IMR-90 (cell line): Measurements from ENCODE around the gene TNFRSF17. TPM values are rescaled to one million over a fixed set of nuclear protein-coding genes. Genes with fewer than 3 reads are reported as not detected.
A peak's percentile ranks its signal among the peaks of the same experiment; 100 is the strongest.

Source experiments
- ATAC-seq: fragments of 200-7000 bp; cut with Tn5 transposase; 2 replicates; pipeline ENCODE4 v1.9.1; 2020; ENCODE audit warnings: low read depth, mild to moderate bottlenecking, moderate library complexity
- BruUV-seq: library from RNA; stranded (reverse); fragments of 400-500 nt; replicated peaks from 2 replicates; lab custom pipeline; 2021; lab: Mats Ljungman, UMichigan
- CTCF ChIA-PET: fragments of 300-600 bp; formaldehyde crosslinking; extraction: SDS; loops from one replicate; lab custom pipeline; 2021; ENCODE audit warnings: antibody characterized with exemption; lab: Yijun Ruan, JAX
- POLR2A ChIA-PET: fragments of 300-600 bp; sonication (Branson Sonifier 250); formaldehyde crosslinking; loops from one replicate; lab custom pipeline; 2022; ENCODE audit warnings: antibody characterized with exemption; ENCODE audit not compliant: unreplicated experiment; lab: Charles Lee
- DNase-seq: peaks from one replicate; pipeline ENCODE4 v3.0.0; 2013
- H2AFZ ChIP-seq: replicated peaks from 2 replicates; pipeline ENCODE3; 2013; ENCODE audit warnings: low read length, mild to moderate bottlenecking; ENCODE audit not compliant: poor library complexity
- H2AK5ac ChIP-seq: 2 replicates; pipeline ENCODE4 v1.6.1; 2013; ENCODE audit warnings: low read depth, low read length, inconsistent platforms
- H2AK9ac ChIP-seq: replicated peaks from 2 replicates; pipeline ENCODE3; 2013; ENCODE audit warnings: mild to moderate bottlenecking, low read depth, low read length, moderate library complexity; ENCODE audit not compliant: poor library complexity
- H2BK120ac ChIP-seq: 2 replicates; pipeline ENCODE4 v1.6.1; 2013; ENCODE audit warnings: low read depth, low read length, inconsistent platforms
- H2BK15ac ChIP-seq: 3 replicates; pipeline ENCODE4 v1.6.1; 2013; ENCODE audit warnings: low read depth, low read length, inconsistent platforms
- H2BK20ac ChIP-seq: 2 replicates; pipeline ENCODE4 v1.6.1; 2013; ENCODE audit warnings: low read depth, mild to moderate bottlenecking, inconsistent platforms, low read length, moderate library complexity
- H2BK5ac ChIP-seq: 2 replicates; pipeline ENCODE4 v1.6.1; 2013; ENCODE audit warnings: mild to moderate bottlenecking, low read depth, low read length, inconsistent platforms; ENCODE audit not compliant: poor library complexity, severe bottlenecking
- H3K14ac ChIP-seq: replicated peaks from 2 replicates; pipeline ENCODE4 v1.6.1; 2013; ENCODE audit warnings: low read depth, low read length, inconsistent platforms
- H3K18ac ChIP-seq: 2 replicates; pipeline ENCODE4 v1.6.1; 2013; ENCODE audit warnings: low read depth, low read length, control low read depth
- H3K23ac ChIP-seq: 2 replicates; pipeline ENCODE4 v1.6.1; 2013; ENCODE audit warnings: low read depth, low read length, inconsistent platforms
- H3K27ac ChIP-seq: 2 replicates; pipeline ENCODE4 v1.5.1; 2013; ENCODE audit warnings: mild to moderate bottlenecking, control low read depth, low read length; ENCODE audit not compliant: insufficient read depth
- H3K27me3 ChIP-seq: 2 replicates; pipeline ENCODE4 v1.6.1; 2013; ENCODE audit warnings: low read length; ENCODE audit not compliant: control insufficient read depth, insufficient read depth
- H3K36me3 ChIP-seq: 2 replicates; pipeline ENCODE4 v1.6.1; 2013; ENCODE audit warnings: low read length, mixed read lengths; ENCODE audit not compliant: control insufficient read depth, insufficient read depth
- H3K4ac ChIP-seq: 2 replicates; pipeline ENCODE4 v1.6.1; 2013; ENCODE audit warnings: low read depth, low read length, inconsistent platforms
- H3K4me1 ChIP-seq: 2 replicates; pipeline ENCODE4 v1.6.1; 2013; ENCODE audit warnings: low read length, mixed read lengths; ENCODE audit not compliant: control insufficient read depth, insufficient read depth
- H3K4me2 ChIP-seq: 2 replicates; pipeline ENCODE4 v1.6.1; 2013; ENCODE audit warnings: low read depth, mild to moderate bottlenecking, control low read depth, low read length, moderate library complexity
- H3K4me3 ChIP-seq: 2 replicates; pipeline ENCODE4 v1.5.1; 2013; ENCODE audit warnings: low read depth, mild to moderate bottlenecking, control low read depth, low read length, moderate library complexity; ENCODE audit not compliant: insufficient read depth
- H3K56ac ChIP-seq: 2 replicates; pipeline ENCODE4 v1.6.1; 2013; ENCODE audit warnings: low read length, inconsistent platforms; ENCODE audit not compliant: insufficient read depth; ENCODE audit errors: extremely low read depth
- H3K79me1 ChIP-seq, 2 experiments: 2 replicates each; pipeline ENCODE4 v1.6.1; 2013; ENCODE audit warnings: low read length in 2 of 2, inconsistent platforms in 1 of 2, low read depth in 1 of 2
- H3K9ac ChIP-seq: 2 replicates; pipeline ENCODE4 v1.6.1; 2013; ENCODE audit warnings: low read depth, low read length, control low read depth
- H3K9me1 ChIP-seq: 2 replicates; pipeline ENCODE4 v1.6.1; 2013; ENCODE audit warnings: low read length, inconsistent platforms; ENCODE audit not compliant: insufficient read depth
- H3K9me3 ChIP-seq: 2 replicates; pipeline ENCODE4 v1.6.1; 2013; ENCODE audit warnings: low read length; ENCODE audit not compliant: control insufficient read depth, insufficient read depth
- H4K20me1 ChIP-seq: 2 replicates; pipeline ENCODE4 v1.6.1; 2013; ENCODE audit warnings: low read length, inconsistent platforms; ENCODE audit not compliant: insufficient read depth
- H4K5ac ChIP-seq: 2 replicates; pipeline ENCODE4 v1.6.1; 2013; ENCODE audit warnings: mild to moderate bottlenecking, low read depth, low read length, control low read depth
- H4K8ac ChIP-seq, 2 experiments: 2 replicates each; pipeline ENCODE4 v1.6.1; 2013; ENCODE audit warnings: low read depth in 2 of 2, low read length in 2 of 2, control low read depth in 1 of 2, inconsistent platforms in 1 of 2
- H4K91ac ChIP-seq: 2 replicates; pipeline ENCODE4 v1.6.1; 2013; ENCODE audit warnings: low read depth, low read length, inconsistent platforms; ENCODE audit not compliant: insufficient read depth
- BHLHE40 ChIP-seq: fragments of 150-350 bp; IDR thresholded peaks from 2 replicates; pipeline ENCODE4 v1.6.1; 2016; ENCODE audit warnings: mild to moderate bottlenecking, low read depth, low read length
- CEBPB ChIP-seq: IDR thresholded peaks from 2 replicates; pipeline ENCODE4 v1.6.1; 2012; ENCODE audit warnings: low read depth, low read length, improper control_type of control experiment
- CHD1 ChIP-seq: IDR thresholded peaks from 2 replicates; pipeline ENCODE4 v1.6.1; 2012; ENCODE audit warnings: low read depth, low read length, improper control_type of control experiment
- ELK1 ChIP-seq: fragments of 150-350 bp; IDR thresholded peaks from 2 replicates; pipeline ENCODE4 v1.6.1; 2016; ENCODE audit warnings: low read depth, mild to moderate bottlenecking, low read length, moderate library complexity, borderline replicate concordance
- FOS ChIP-seq: fragments of 150-350 bp; IDR thresholded peaks from 2 replicates; pipeline ENCODE4 v1.6.1; 2016; ENCODE audit warnings: low read depth, low read length
- MAZ ChIP-seq: IDR thresholded peaks from 2 replicates; pipeline ENCODE4 v1.6.1; 2012; ENCODE audit warnings: low read depth, mild to moderate bottlenecking, low read length, improper control_type of control experiment, moderate library complexity, borderline replicate concordance
- POLR2A ChIP-seq: IDR thresholded peaks from 2 replicates; pipeline ENCODE4 v1.6.1; 2012; ENCODE audit warnings: mild to moderate bottlenecking, low read depth, low read length
- WGBS, 2 experiments: methylation state at CpG; one replicate each; pipeline versions ENCODE4 v1.1.5 to v1.1.7; 2013; ENCODE audit warnings: missing lambda C conversion rate in 2 of 2; ENCODE audit not compliant: insufficient read length in 1 of 2; ENCODE audit errors: extremely low coverage in 2 of 2; 5-methylcytosine and 5-hydroxymethylcytosine counted together
- dilution Hi-C: fragments of 300-500 bp; cut with HindIII; formaldehyde crosslinking; loops from one replicate; pipeline ENCODE4 v1.14.3; 2018; ENCODE audit warnings: low sequenced_read_pairs; ENCODE audit not compliant: unreplicated experiment
- in situ Hi-C: fragments of 300-500 bp; cut with MboI; formaldehyde crosslinking; loops from 3 replicates; pipeline ENCODE4 v1.14.3; 2019; ENCODE audit warnings: low sequenced_read_pairs, inconsistent platforms, mixed read lengths
- intact Hi-C: fragments of 100-400 bp; cut with micrococcal nuclease; formaldehyde crosslinking; loops from 2 replicates; pipeline ENCODE4 v1.10.0; 2022
- polyA plus RNA-seq, 3 experiments: library from polyadenylated mRNA; depleted of rRNA; stranded (reverse); fragments of >200 nt; gene quantifications; 2 replicates each; pipeline ENCODE4 v1.2.3, GENCODE V29; 2012; ENCODE audit warnings: low replicate concordance in 1 of 3
- total RNA-seq: library from RNA; depleted of rRNA; stranded (reverse); fragments of >200 nt; gene quantifications from 2 replicates; pipeline ENCODE4 v1.2.3, GENCODE V29; 2012

The TNFRSF17 gene
- total and polyA plus RNA-seq, 2 of the 4 experiments (the other 2 are of a cell fraction) = not detected

- Histone ChIP-seq H4K91ac (peak overlapping the region; percentile 65), H2BK15ac (no peak overlapping the region), H3K27ac (peak overlapping the region; percentile 36), H3K4me3 (peak overlapping the region; percentile 65), H2BK120ac (0 out of 2 replicates have a peak overlapping the region, but pooled peaks have one; percentile 6), H3K9ac (peak overlapping the region; percentile 56), H3K14ac (peak overlapping the region; percentile 86), H3K9me1 (peaks cover 5% of the 10 kb centered on the region; the same call in 1 of the 2 replicates), H4K20me1 (peaks cover 31% of the 10 kb centered on the region), H2AK9ac (peak overlapping the region; percentile 90), H3K9me3 (no peaks in the 10 kb centered on the region), H2BK5ac (peak overlapping the region; percentile 31), H3K4me1 (peaks cover 5% of the 10 kb centered on the region; the same call in 1 of the 2 replicates), H3K18ac (no peak overlapping the region), H3K4ac (peak overlapping the region; percentile 86), H2BK20ac (peak overlapping the region; percentile 23; the same call in 1 of the 2 replicates), H3K56ac (peak overlapping the region; percentile 42; the same call in 1 of the 2 replicates), H3K23ac (peak overlapping the region; percentile 46; the same call in 1 of the 2 replicates), H4K5ac (peak overlapping the region; percentile 70), H3K79me1 (peaks cover 0 to 29% of the 10 kb centered on the region in 2 experiments; a peak in 3 of 4 replicates), H4K8ac (peak overlapping the region; percentile 92 to 97), H3K4me2 (peak overlapping the region; percentile 80), H3K27me3 (peaks cover 7% of the 10 kb centered on the region), H2AFZ (peak overlapping the region; percentile 97), H3K36me3 (peaks cover 2% of the 10 kb centered on the region; the same call in 1 of the 2 replicates), H2AK5ac (peak overlapping the region; percentile 40; the same call in 1 of the 2 replicates)
- intact Hi-C loops (no loop called here), in situ Hi-C loops (no loop called here), dilution Hi-C loops (no loop called here)
- no CpG with 5 or more reads among the region's 13 CpGs for WGBS, 2 experiments
- ChIA-PET POLR2A (interaction anchor here (0.6 kb wide), 1 partner anchor 458 kb away, joined by 4 read pairs; no protein-coding TSS in a partner anchor), CTCF (interaction anchor here (1.5 kb wide), 1 partner anchor 151 kb away, joined by 3 read pairs; no protein-coding TSS in a partner anchor)
- ATAC-seq (no peak), DNase-seq (peak; percentile 41)
- no TSS peak for BruUV-seq
- TF ChIP-seq CEBPB (no peak), BHLHE40 (no peak), CHD1 (no peak), POLR2A (no peak), ELK1 (no peak), FOS (peak; percentile 11; the same call in 1 of the 2 replicates), MAZ (no peak)
Measured at GRCh38 chr16:11916524-11917285, 48.3 kb upstream of the TNFRSF17 start.
